HEK293 (cell line): Measurements from ENCODE around the gene TEX12.

ENCODE experiments used
- CTCF ChIA-PET: fragments of 350-600 bp; formaldehyde crosslinking; extraction: SDS; loops from one replicate; lab custom pipeline; 2021; ENCODE audit warnings: antibody characterized with exemption; lab: Yijun Ruan, JAX
- POLR2A ChIA-PET: fragments of 300-600 bp; formaldehyde crosslinking; extraction: SDS; loops from one replicate; lab custom pipeline; 2020; ENCODE audit warnings: antibody characterized with exemption, inconsistent platforms; lab: Yijun Ruan, JAX
- H3K27ac ChIP-seq: fragments of 200-500 bp; sonication (Bioruptor generic); 2 replicates; pipeline ENCODE4 v1.5.1; 2014; ENCODE audit warnings: low read depth, low read length, control low read depth, inconsistent platforms; ENCODE audit errors: extremely low read depth
- H3K36me3 ChIP-seq, 2 experiments: fragments of 200-500 bp in 1 of 2; sonication (Bioruptor generic) in 1 of 2; 1 replicate in 1 of 2; 2 replicates in 1 of 2; pipeline ENCODE4 v1.5.1; 2014 to 2017; ENCODE audit warnings: inconsistent platforms in 2 of 2, low read length in 2 of 2; ENCODE audit not compliant: control insufficient read depth in 2 of 2, insufficient read depth in 1 of 2
- H3K4me1 ChIP-seq: fragments of 200-500 bp; sonication (Bioruptor generic); 2 replicates; pipeline ENCODE4 v1.5.1; 2014; ENCODE audit warnings: mild to moderate bottlenecking, low read length, inconsistent platforms; ENCODE audit not compliant: control insufficient read depth, insufficient read depth
- H3K4me3 ChIP-seq: 2 replicates; pipeline ENCODE4 v1.5.1; 2011; ENCODE audit warnings: low read depth, mild to moderate bottlenecking, control low read depth, low read length, moderate library complexity
- H3K9me3 ChIP-seq: fragments of 200-500 bp; sonication (Bioruptor generic); 2 replicates; pipeline ENCODE4 v1.5.1; 2014; ENCODE audit warnings: low read depth, low read length, inconsistent platforms; ENCODE audit not compliant: control insufficient read depth, insufficient read depth
- CTCF ChIP-seq: fragments of 450-650 bp; formaldehyde crosslinking; IDR thresholded peaks from 2 replicates; pipeline ENCODE4 v1.5.1; 2016; ENCODE audit warnings: missing biosample characterization, missing genetic modification characterization
- GLIS1 ChIP-seq: fragments of 450-650 bp; formaldehyde crosslinking; IDR thresholded peaks from 2 replicates; pipeline ENCODE4 v1.5.1; 2016; ENCODE audit warnings: missing biosample characterization, missing genetic modification characterization
- KLF1 ChIP-seq: fragments of 450-650 bp; formaldehyde crosslinking; IDR thresholded peaks from 2 replicates; pipeline ENCODE4 v1.5.1; 2016; ENCODE audit warnings: missing biosample characterization, missing genetic modification characterization
- SP7 ChIP-seq: fragments of 450-650 bp; formaldehyde crosslinking; IDR thresholded peaks from 2 replicates; pipeline ENCODE4 v1.5.1; 2016; ENCODE audit warnings: missing biosample characterization, missing genetic modification characterization
- WT1 ChIP-seq: fragments of 450-650 bp; formaldehyde crosslinking; IDR thresholded peaks from 2 replicates; pipeline ENCODE4 v1.5.1; 2016; ENCODE audit warnings: missing biosample characterization, missing genetic modification characterization
- ZNF148 ChIP-seq: fragments of 450-650 bp; formaldehyde crosslinking; IDR thresholded peaks from 2 replicates; pipeline ENCODE4 v1.5.0; 2017; ENCODE audit warnings: missing biosample characterization, missing genetic modification characterization, borderline replicate concordance
- ZNF26 ChIP-seq: fragments of 450-650 bp; formaldehyde crosslinking; IDR thresholded peaks from 2 replicates; pipeline ENCODE4 v1.5.1; 2016; ENCODE audit warnings: missing biosample characterization, missing genetic modification characterization
- ZNF280C ChIP-seq: fragments of 450-650 bp; formaldehyde crosslinking; IDR thresholded peaks from 2 replicates; pipeline ENCODE4 v1.5.1; 2016; ENCODE audit warnings: missing biosample characterization, missing genetic modification characterization
- ZNF366 ChIP-seq: fragments of 450-650 bp; formaldehyde crosslinking; conservative IDR thresholded peaks from 2 replicates; pipeline ENCODE4 v1.5.1; 2016; ENCODE audit warnings: missing biosample characterization, missing genetic modification characterization
- ZNF404 ChIP-seq: fragments of 450-650 bp; formaldehyde crosslinking; IDR thresholded peaks from 2 replicates; pipeline ENCODE4 v1.5.1; 2017; ENCODE audit warnings: missing biosample characterization, missing genetic modification characterization
- ZNF514 ChIP-seq: fragments of 450-650 bp; formaldehyde crosslinking; IDR thresholded peaks from 2 replicates; pipeline ENCODE4 v1.5.1; 2016; ENCODE audit warnings: missing biosample characterization, missing genetic modification characterization
- ZNF600 ChIP-seq: fragments of 450-650 bp; formaldehyde crosslinking; IDR thresholded peaks from 2 replicates; pipeline ENCODE4 v1.5.1; 2016; ENCODE audit warnings: missing biosample characterization, missing genetic modification characterization
- ZNF623 ChIP-seq: fragments of 450-650 bp; formaldehyde crosslinking; IDR thresholded peaks from 2 replicates; pipeline ENCODE4 v1.5.1; 2016; ENCODE audit warnings: missing biosample characterization, missing genetic modification characterization
- ZNF707 ChIP-seq: fragments of 450-650 bp; formaldehyde crosslinking; IDR thresholded peaks from 2 replicates; pipeline ENCODE4 v1.5.1; 2016; ENCODE audit warnings: missing biosample characterization, missing genetic modification characterization
- TF ChIP-seq, protein P1 (sequence below): fragments of 450-650 bp; formaldehyde crosslinking; IDR thresholded peaks from 2 replicates; pipeline ENCODE4 v1.5.1; 2016; ENCODE audit warnings: missing biosample characterization, missing genetic modification characterization

TEX12 gene

DNA sequence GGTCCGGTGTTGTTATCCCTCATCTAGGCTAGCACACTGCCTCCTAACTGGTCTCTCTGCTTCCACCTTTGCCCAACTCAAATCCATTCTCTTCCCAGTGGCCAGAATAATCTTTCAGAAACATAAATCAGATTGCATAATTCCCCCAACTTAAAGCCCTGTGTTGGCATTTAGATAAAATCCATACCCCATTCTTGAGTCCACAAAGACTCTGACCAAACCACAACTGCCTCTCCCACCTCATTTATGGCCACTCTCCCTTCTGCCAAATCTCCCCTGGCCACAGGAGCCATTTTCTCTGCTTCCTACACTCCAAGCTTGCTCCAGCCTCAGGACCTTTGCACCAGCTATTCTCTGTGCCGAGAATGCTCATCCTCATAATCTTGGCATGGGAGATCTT lies 40.1 kb upstream of the TEX12 start:
- POLR2A ChIA-PET: no interaction called here
- Histone ChIP-seq H3K27ac (no peak overlapping the region), H3K4me1 (0 out of 2 replicates have a peak, but pooled peaks cover 3% of the 10 kb centered on the region), H3K9me3 (no peaks in the 10 kb centered on the region), H3K36me3 (no peaks in the 10 kb centered on the region), H3K4me3 (no peak overlapping the region)
- no peak for TF ChIP-seq ZNF280C (tag by site-specific recombination)
- TF ChIP-seq ZNF404 (tag by site-specific recombination): no peak
- no peak for TF ChIP-seq ZNF148 (tag by site-specific recombination)
- peak; percentile 83 for TF ChIP-seq ZNF623 (tag by site-specific recombination)
- no peak for TF ChIP-seq ZNF26
- no peak for TF ChIP-seq CTCF
- CTCF ChIA-PET: interaction anchor here (1.3 kb wide), 1 partner anchor 152 kb away, joined by 3 read pairs; no protein-coding TSS in a partner anchor

DNA sequence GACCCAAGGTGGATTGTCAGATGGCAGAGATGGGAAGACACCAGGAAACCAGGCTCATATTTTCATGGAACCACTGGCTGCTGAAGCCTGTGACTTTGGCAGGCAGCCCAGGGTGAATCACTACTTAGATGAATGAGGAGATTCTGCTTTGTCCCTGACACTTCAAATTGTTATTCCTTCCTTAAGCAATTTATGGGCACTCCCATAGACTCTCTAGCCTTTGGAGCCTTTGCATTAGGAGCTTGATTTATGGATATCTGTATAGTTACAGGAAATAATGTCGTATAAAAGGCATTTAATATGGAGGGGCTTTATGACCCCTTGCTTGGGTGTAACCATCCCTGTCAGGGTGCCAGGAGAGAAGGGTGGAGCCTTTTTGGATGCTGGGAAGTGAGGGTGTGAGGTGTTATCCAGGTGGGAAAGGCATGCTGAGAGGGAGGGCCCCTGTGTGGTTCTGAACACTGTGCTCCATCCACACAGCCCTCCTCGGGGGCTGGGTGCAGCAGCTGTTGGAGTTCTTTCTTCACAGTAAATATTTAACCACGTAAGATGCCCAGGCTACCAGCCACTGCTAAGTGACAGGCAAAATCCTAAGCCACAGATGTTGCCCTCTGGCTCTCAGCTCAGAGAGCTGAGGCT lies 38.6 kb upstream of the TEX12 start:
- 0 out of 2 replicates have a peak, but pooled peaks have one; percentile 7 for TF ChIP-seq GLIS1 (tag by site-specific recombination)
- TF ChIP-seq ZNF366 (tag by site-specific recombination): no peak
- 0 out of 2 replicates have a peak, but pooled peaks have one; percentile 20 for TF ChIP-seq ZNF600 (tag by site-specific recombination)
- TF ChIP-seq ZNF514 (tag by site-specific recombination): no peak
- TF ChIP-seq ZNF707 (tag by site-specific recombination): no peak
- TF ChIP-seq, protein P1, sequence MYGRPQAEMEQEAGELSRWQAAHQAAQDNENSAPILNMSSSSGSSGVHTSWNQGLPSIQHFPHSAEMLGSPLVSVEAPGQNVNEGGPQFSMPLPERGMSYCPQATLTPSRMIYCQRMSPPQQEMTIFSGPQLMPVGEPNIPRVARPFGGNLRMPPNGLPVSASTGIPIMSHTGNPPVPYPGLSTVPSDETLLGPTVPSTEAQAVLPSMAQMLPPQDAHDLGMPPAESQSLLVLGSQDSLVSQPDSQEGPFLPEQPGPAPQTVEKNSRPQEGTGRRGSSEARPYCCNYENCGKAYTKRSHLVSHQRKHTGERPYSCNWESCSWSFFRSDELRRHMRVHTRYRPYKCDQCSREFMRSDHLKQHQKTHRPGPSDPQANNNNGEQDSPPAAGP (tag by site-specific recombination): peak; percentile 36; the same call in 1 of the 2 replicates
- TF ChIP-seq WT1 (tag by site-specific recombination): peak; percentile 40; the same call in 1 of the 2 replicates
- peak; percentile 51 for TF ChIP-seq SP7 (tag by site-specific recombination)
- TF ChIP-seq KLF1 (tag by site-specific recombination): peak; percentile 90
- Histone ChIP-seq H3K9me3 (no peaks in the 10 kb centered on the region), H3K4me3 (no peak overlapping the region), H3K36me3 (no peaks in the 10 kb centered on the region), H3K4me1 (0 out of 2 replicates have a peak, but pooled peaks cover 3% of the 10 kb centered on the region), H3K27ac (no peak overlapping the region)
- POLR2A ChIA-PET: no interaction called here
- CTCF ChIA-PET: interaction anchor here (0.8 to 1.3 kb wide), 3 partner anchors 8 to 151 kb away, joined by 3 to 7 read pairs (median 3); no protein-coding TSS in a partner anchor
